ENCODE results near the gene ARHGAP26. TPM values are rescaled to one million over a fixed set of nuclear protein-coding genes. Genes with fewer than 3 reads are reported as not detected.

The ARHGAP26 gene
- total and polyA plus RNA-seq, 2 donors (not counting 3 experiments of a cell fraction or from before 2014, with no cell fraction given), result 3.1 to 16.2 TPM

GRCh38 chr5:142930395-142931110 lies 160.4 kb downstream of the ARHGAP26 start:
- no peak for DNase-seq (ENCODE audit: low read depth, low spot score)
- CTCF ChIA-PET, result no interaction called here

More at GRCh38 chr5:142930395-142931110, 160.4 kb downstream of the ARHGAP26 start:
- peaks cover 23% of the 10 kb centered on the region for H3K4me1 ChIP-seq (ENCODE audit: control insufficient read depth, extremely low read depth, insufficient read depth, low read length)
- H3K27me3 ChIP-seq (ENCODE audit: control insufficient read depth in 2 of 2, insufficient read depth in 2 of 2, low read length in 2 of 2), result no peaks in the 10 kb centered on the region
- dilution Hi-C loops (cut with MboI; ENCODE audit: extremely low pct_ligation_motif_present, low sequenced_read_pairs), result no loop called here
- H3K4me3 ChIP-seq (replicated peaks in 1 of 3; ENCODE audit: insufficient read depth in 1 of 3, low read depth in 1 of 3, low read length in 3 of 3), result no peak overlapping the region
- POLR2A ChIA-PET, result no interaction called here
- intact Hi-C loops (cut with micrococcal nuclease), result no loop called here
- no peak for FAIRE-seq
- TF ChIP-seq MYC (IDR thresholded peaks at IDR 0.05; ENCODE audit: low read depth, low read length), result no peak
- TF ChIP-seq EZH2 (IDR thresholded peaks at IDR 0.05; ENCODE audit: borderline replicate concordance, low read depth, low read length, severe bottlenecking), result no peak
- no peak for TF ChIP-seq FOS (IDR thresholded peaks at IDR 0.05; ENCODE audit: borderline replicate concordance, insufficient read depth, low read length)
- TF ChIP-seq MAX (IDR thresholded peaks at IDR 0.05; ENCODE audit: insufficient read depth, insufficient read length), result no peak
- TF ChIP-seq GATA2 (IDR thresholded peaks at IDR 0.05; ENCODE audit: insufficient read depth, insufficient read length, low read depth, low read length), result no peak
- TF ChIP-seq POLR2A (IDR thresholded peaks at IDR 0.05; ENCODE audit: low read depth, low read length), result no peak
- TF ChIP-seq JUN (IDR thresholded peaks at IDR 0.05; ENCODE audit: borderline replicate concordance, insufficient read depth, insufficient read length, low read depth), result no peak
- TF ChIP-seq CTCF (IDR thresholded peaks at IDR 0.05; ENCODE audit: extremely low read depth in 1 of 2, insufficient read depth in 1 of 2, low read depth in 1 of 2, low read length in 2 of 2), result no peak
- TF ChIP-seq POLR2AphosphoS5 (IDR thresholded peaks at IDR 0.05; ENCODE audit: insufficient read depth, low read depth, low read length), result no peak
- H3K4me2 ChIP-seq (ENCODE audit: insufficient read depth, low read length), result no peak overlapping the region
- H3K36me3 ChIP-seq (ENCODE audit: control insufficient read depth in 2 of 2, extremely low read depth in 1 of 2, insufficient read depth in 2 of 2, low read length in 2 of 2), result no peaks in the 10 kb centered on the region
- BruUV-seq (replicated peaks), result no TSS peak
- no peak overlapping the region for H3K27ac ChIP-seq (ENCODE audit: insufficient read depth, low read depth, low read length)
- no peak overlapping the region for H3K9ac ChIP-seq (replicated peaks; ENCODE audit: extremely low read depth, insufficient read depth, low read length)
- H4K20me1 ChIP-seq (replicated peaks; ENCODE audit: control insufficient read depth, extremely low read depth, insufficient read depth, low read length), result no peaks in the 10 kb centered on the region
- H2AFZ ChIP-seq (ENCODE audit: low read depth, low read length), result no peak overlapping the region
- H3K9me3 ChIP-seq (replicated peaks; ENCODE audit: control insufficient read depth, insufficient read depth, low read length), result no peaks in the 10 kb centered on the region
- no peaks in the 10 kb centered on the region for H3K79me2 ChIP-seq (ENCODE audit: control insufficient read depth, insufficient read depth, low read length)
- H3K9me1 ChIP-seq (replicated peaks; ENCODE audit: control insufficient read depth, extremely low read depth, insufficient read depth, low read length), result no peaks in the 10 kb centered on the region
